OCI-LY7 (cell line): ENCODE measurements around the gene PRSS56.

Experiments used
- CTCF ChIP-seq: fragments of 200-600 bp; sonication (generic); conservative IDR thresholded peaks from 2 replicates; pipeline ENCODE4 v1.5.1; 2014; ENCODE audit warnings: mild to moderate bottlenecking, antibody characterized with exemption, low read length, moderate library complexity, mixed read lengths
- EZH2phosphoT487 ChIP-seq: fragments of 200-600 bp; sonication (generic); IDR thresholded peaks from 2 replicates; pipeline ENCODE4 v1.6.1; 2018; ENCODE audit warnings: low read depth, borderline replicate concordance, mild to moderate bottlenecking, mixed run types, antibody characterized with exemption, low read length, moderate library complexity, mixed read lengths

- TF ChIP-seq CTCF (no peak), EZH2phosphoT487 (no peak)
These were observed 36.1 kb upstream of the PRSS56 start for GRCh38 chr2:232483923-232484627.
